Measurements from ENCODE around the gene CETN1.

CETN1 gene

DNA sequence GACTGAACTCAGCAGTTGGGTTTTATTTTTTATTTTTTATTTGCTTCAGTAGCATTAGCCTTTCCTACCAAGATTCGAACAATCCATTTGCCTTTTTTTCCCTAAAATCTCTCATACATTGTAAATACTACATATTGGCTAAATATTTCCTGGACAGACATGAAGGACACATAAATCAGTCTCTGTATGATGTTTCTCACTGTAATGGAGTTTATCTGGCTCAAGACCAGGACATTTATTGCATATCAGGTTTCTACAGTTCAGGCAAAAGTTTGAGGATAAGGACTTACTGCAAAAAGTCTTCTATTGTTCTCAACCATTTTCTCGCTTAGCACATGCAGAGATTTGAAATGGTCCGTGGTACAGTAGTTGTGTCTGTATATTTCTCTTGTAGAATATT is 19.9 kb downstream of the CETN1 start:
- ATAC-seq (ENCODE audit: low read depth) (no peak), DNase-seq (ENCODE audit: low spot score) (no peak)
- Histone ChIP-seq H3K4me1 (ENCODE audit: insufficient read depth, poor library complexity, severe bottlenecking) (no peaks in the 10 kb centered on the region), H3K9me3 (ENCODE audit: severe bottlenecking) (no peaks in the 10 kb centered on the region), H3K27me3 (ENCODE audit: insufficient read depth, poor library complexity, severe bottlenecking) (peaks cover 14% of the 10 kb centered on the region), H3K4me3 (ENCODE audit: severe bottlenecking) (no peak overlapping the region), H3K36me3 (ENCODE audit: low read depth) (no peaks in the 10 kb centered on the region), H3K27ac (ENCODE audit: poor library complexity, severe bottlenecking) (no peak overlapping the region)
- TF ChIP-seq, protein P1, sequence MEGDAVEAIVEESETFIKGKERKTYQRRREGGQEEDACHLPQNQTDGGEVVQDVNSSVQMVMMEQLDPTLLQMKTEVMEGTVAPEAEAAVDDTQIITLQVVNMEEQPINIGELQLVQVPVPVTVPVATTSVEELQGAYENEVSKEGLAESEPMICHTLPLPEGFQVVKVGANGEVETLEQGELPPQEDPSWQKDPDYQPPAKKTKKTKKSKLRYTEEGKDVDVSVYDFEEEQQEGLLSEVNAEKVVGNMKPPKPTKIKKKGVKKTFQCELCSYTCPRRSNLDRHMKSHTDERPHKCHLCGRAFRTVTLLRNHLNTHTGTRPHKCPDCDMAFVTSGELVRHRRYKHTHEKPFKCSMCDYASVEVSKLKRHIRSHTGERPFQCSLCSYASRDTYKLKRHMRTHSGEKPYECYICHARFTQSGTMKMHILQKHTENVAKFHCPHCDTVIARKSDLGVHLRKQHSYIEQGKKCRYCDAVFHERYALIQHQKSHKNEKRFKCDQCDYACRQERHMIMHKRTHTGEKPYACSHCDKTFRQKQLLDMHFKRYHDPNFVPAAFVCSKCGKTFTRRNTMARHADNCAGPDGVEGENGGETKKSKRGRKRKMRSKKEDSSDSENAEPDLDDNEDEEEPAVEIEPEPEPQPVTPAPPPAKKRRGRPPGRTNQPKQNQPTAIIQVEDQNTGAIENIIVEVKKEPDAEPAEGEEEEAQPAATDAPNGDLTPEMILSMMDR (IDR thresholded peaks at IDR 0.05; ENCODE audit: poor library complexity, severe bottlenecking), result no peak

- H3K27ac ChIP-seq (ENCODE audit: poor library complexity, severe bottlenecking), result no peak overlapping the region
- no peaks in the 10 kb centered on the region for H3K36me3 ChIP-seq (ENCODE audit: low read depth)
- ATAC-seq (ENCODE audit: low read depth) (no peak), DNase-seq (ENCODE audit: low spot score) (no peak)
- no peak overlapping the region for H3K4me3 ChIP-seq (ENCODE audit: severe bottlenecking)
- no peaks in the 10 kb centered on the region for H3K9me3 ChIP-seq (ENCODE audit: severe bottlenecking)
- TF ChIP-seq, protein P1 (IDR thresholded peaks at IDR 0.05; ENCODE audit: poor library complexity, severe bottlenecking), result no peak
- H3K27me3 ChIP-seq (ENCODE audit: insufficient read depth, poor library complexity, severe bottlenecking), result peaks cover 6% of the 10 kb centered on the region
- H3K4me1 ChIP-seq (ENCODE audit: insufficient read depth, poor library complexity, severe bottlenecking), result no peaks in the 10 kb centered on the region
These were observed 24.6 kb downstream of the CETN1 start for GRCh38 chr18:604771-605170.

DNA sequence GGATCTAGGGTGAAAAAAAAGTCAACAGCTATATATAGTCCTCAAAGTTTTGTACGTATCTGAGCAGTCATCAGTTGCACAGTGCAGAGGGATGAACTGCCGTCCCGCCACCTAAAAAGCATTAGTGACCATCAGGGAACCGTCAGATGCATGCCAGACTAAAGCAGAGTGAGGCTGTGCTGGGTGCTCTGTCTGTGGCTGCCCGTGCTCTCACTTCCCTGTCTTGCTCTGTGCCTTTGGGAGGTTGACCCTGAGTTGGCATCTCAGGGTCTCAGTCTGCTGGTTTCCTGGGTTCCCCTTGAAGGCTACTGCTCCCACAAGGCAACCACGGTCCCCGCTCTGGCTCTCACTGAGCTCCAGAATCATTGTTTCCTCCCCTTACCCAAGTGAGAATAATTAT is 27.8 kb downstream of the CETN1 start:
- Histone ChIP-seq H3K9me3 (ENCODE audit: severe bottlenecking) (no peaks in the 10 kb centered on the region), H3K4me3 (ENCODE audit: severe bottlenecking) (no peak overlapping the region), H3K27me3 (ENCODE audit: insufficient read depth, poor library complexity, severe bottlenecking) (no peaks in the 10 kb centered on the region), H3K4me1 (ENCODE audit: insufficient read depth, poor library complexity, severe bottlenecking) (no peaks in the 10 kb centered on the region), H3K27ac (ENCODE audit: poor library complexity, severe bottlenecking) (no peak overlapping the region), H3K36me3 (ENCODE audit: low read depth) (no peaks in the 10 kb centered on the region)
- no peak for ATAC-seq (ENCODE audit: low read depth)
- no peak for DNase-seq (ENCODE audit: low spot score)
- TF ChIP-seq, protein P1 (IDR thresholded peaks at IDR 0.05; ENCODE audit: poor library complexity, severe bottlenecking), result no peak

GRCh38 chr18:610214-610928 is 30.2 kb downstream of the CETN1 start:
- DNase-seq (ENCODE audit: low spot score) (no peak), ATAC-seq (ENCODE audit: low read depth) (no peak)
- no peaks in the 10 kb centered on the region for H3K27me3 ChIP-seq (ENCODE audit: insufficient read depth, poor library complexity, severe bottlenecking)
- H3K9me3 ChIP-seq (ENCODE audit: severe bottlenecking), result no peaks in the 10 kb centered on the region
- no peak overlapping the region for H3K4me3 ChIP-seq (ENCODE audit: severe bottlenecking)
- no peak overlapping the region for H3K27ac ChIP-seq (ENCODE audit: poor library complexity, severe bottlenecking)
- no peaks in the 10 kb centered on the region for H3K36me3 ChIP-seq (ENCODE audit: low read depth)
- no peaks in the 10 kb centered on the region for H3K4me1 ChIP-seq (ENCODE audit: insufficient read depth, poor library complexity, severe bottlenecking)
- TF ChIP-seq, protein P1 (IDR thresholded peaks at IDR 0.05; ENCODE audit: poor library complexity, severe bottlenecking), result no peak

GRCh38 chr18:612156-612555 is 32.0 kb downstream of the CETN1 start:
- no peaks in the 10 kb centered on the region for H3K36me3 ChIP-seq (ENCODE audit: low read depth)
- H3K4me1 ChIP-seq (ENCODE audit: insufficient read depth, poor library complexity, severe bottlenecking), result no peaks in the 10 kb centered on the region
- no peak overlapping the region for H3K4me3 ChIP-seq (ENCODE audit: severe bottlenecking)
- TF ChIP-seq, protein P1 (IDR thresholded peaks at IDR 0.05; ENCODE audit: poor library complexity, severe bottlenecking), result no peak
- H3K27ac ChIP-seq (ENCODE audit: poor library complexity, severe bottlenecking), result no peak overlapping the region
- H3K9me3 ChIP-seq (ENCODE audit: severe bottlenecking), result no peaks in the 10 kb centered on the region
- DNase-seq (ENCODE audit: low spot score), result no peak
- no peaks in the 10 kb centered on the region for H3K27me3 ChIP-seq (ENCODE audit: insufficient read depth, poor library complexity, severe bottlenecking)
- no peak for ATAC-seq (ENCODE audit: low read depth)
